GM19455 (cell line): ENCODE data around the gene DIP2C.
"Not testable (repeated sequence)": the region's sequence is repeated elsewhere in the genome, so short reads cannot be mapped to it uniquely, and the experiment has no call there.

Experiments used
- ATAC-seq: cut with Tn5 transposase; IDR thresholded peaks from one replicate; pipeline ENCODE4 v1.9.1; 2021; ENCODE audit not compliant: unreplicated experiment

Gene DIP2C

DNA sequence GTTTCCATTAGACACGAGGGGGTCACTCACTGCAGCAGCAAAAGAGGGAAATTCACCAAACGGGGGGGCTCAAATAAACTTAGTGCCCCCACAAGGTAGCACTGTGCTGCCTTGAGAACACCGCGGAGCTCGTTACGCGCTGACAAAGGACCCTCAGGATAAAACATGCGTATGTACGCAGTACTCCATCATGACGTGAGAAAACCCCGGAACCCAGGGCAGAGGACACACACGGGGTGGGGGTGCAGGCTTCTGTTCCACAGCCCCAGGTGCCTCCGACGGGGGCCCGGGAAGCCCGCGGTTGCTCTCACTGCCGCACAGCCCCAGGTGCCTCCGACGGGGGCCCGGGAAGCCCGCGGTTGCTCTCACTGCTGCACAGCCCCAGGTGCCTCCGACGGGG lies 321.8 kb downstream of the DIP2C start:
- no peak for ATAC-seq

DNA sequence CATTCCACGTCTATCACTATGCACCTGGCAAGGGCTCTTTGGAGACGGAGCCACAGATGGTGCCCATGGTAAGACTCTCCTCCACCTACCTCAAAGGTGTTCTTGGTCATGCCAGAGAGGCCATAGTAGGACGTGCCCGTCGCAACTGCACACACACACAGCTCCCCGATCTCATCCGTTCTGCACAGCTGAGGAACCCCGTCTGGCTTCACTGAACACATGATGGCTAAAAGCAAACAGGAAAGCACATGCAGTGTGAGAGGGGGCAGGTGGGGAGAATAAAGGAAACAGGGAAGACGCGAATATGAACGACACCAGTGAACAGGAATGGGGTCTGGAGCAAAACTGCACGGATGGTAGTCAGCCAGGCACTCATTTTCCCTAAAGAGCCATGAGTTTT lies 323.3 kb downstream of the DIP2C start:
- ATAC-seq, result no peak

DNA sequence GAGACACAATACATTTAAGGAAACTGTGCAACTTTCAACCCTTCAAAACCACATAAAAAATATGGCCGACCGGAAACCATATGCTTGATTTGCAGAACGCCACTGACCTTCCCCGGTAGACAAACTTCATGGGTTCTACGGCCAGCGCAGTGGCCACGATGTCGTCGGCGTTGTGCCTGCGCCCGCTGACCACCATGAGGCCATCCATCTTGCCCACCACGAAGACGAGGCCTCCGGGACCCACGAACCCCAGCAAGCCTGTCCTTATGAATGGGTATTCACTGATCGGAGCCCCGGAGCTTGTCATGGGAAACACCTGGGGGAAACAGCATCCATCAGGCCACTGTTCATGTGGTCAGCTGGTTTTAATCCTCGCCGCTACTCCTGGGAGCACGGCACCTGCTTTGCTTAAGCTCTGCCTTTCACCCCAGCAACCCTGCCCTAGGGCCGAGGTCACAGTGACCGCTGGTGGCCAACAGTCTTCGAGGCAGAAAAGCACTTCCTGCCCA lies 325.1 kb downstream of the DIP2C start:
- no peak for ATAC-seq

DNA sequence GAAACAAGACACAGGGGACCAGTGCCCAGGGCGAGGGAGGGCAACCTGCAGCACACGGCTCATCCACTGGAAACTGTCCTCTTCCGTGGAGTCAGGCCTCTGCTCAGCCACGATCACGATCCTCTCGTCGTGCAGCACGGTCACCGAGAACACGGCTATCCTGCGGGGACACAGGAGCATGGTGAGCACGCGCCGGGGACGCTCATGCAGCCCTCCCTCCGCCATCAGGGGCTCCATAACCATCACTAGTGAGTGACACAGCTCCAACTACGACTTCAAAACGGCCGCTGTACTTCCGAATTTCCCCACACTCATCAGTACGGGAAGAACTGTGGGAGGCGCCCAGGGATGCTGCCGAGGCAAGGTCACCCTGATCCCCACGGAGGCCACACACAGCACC lies 326.3 kb downstream of the DIP2C start:
- ATAC-seq, result no peak

DNA sequence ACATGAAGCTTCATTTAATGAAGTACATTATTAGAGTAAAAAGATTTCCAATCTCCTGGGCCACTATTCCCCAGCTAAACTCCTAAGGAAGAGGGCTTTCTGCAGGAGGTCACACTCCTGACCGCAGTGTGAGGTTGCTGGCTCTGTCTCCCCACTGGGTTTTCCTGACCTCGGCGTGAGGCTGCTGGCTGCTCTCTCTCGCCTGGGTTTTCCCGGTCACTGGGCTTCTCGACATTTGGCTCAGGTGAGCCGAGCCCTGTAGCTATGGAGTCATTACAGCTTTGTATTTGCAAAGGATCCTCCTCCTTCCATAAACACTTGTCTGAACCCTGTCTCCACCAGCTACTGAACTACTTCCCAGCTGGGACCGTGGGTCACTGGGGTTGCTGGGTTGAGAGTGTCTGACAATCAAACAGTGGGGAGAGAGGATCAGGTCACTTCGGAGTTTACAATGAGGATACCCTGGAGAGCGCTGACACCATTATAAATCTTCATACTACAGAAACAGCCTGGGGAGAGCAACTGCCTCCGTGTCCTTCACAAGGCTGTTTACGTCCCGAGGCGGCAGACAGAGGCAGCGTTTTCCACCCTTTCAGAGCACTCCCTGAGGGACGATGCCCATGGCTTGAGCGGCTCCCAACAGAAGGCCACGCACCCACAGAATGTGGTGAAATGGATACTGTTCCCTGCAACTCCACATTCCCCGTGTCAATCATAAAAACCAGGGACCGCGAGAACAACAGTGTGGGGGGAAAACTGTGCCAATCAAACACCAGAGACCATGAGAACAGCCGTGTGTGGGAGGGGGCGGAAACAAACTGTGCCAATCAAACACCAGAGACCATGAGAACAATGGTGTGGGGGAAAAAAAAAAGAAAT lies 328.0 kb downstream of the DIP2C start:
- no peak for ATAC-seq

DNA sequence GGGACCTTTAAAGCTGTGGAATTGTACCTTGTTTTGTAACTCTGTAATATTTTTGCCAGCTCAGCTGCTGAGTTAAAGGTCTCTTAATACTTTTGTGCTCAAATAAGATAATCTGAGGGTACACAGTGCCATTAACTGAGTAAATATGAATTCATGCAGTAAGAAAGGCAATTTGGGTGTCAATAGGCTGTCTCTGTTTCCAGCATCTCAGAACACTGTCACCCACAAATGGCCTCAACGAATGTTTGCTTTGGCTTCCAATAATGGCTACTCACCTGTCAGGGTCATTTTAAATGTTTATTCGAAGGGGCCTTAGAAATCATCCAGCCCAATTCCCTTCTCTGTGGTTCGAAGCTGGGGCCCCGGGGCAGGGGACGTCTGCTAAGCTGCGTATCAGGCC lies 328.8 kb downstream of the DIP2C start:
- no peak for ATAC-seq

DNA sequence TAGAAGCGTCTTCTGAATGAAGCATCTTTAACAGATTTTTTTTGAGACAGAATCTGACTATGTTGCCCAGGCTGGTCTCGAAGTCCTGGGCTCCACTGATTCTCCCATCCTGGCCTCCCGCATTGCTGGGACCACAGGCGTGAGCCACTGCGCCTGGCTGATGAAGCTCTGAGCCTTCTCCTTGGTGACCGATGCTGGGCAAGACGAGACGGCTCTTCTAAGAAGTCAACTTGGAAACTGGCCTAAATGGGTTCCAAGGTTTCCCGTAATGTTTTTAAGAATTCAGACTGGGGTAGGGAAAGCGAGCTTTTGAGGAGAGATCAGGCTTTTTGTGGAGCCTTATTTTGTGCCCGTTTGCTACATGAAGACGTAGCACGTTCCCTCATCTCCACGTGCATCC lies 329.7 kb downstream of the DIP2C start:
- ATAC-seq, result no peak

DNA sequence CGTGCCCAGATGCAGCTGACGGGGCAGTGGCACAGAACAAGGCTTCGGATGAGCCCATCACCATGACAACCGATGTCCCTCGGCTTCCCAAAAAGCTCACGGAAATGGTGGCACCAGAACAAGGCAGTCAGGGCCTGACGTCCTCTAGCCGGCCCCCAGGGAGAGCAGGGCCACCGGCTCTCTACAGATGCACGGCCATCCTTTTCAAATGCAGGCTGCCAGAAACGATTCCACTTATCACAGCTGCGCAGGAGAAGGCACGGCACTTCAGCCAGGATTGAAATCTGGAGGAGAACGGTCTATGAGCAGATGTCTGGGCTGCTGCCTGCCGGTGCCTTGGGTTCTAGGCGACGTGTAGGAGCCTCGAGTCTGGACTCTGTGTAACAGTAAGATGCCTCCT lies 330.4 kb downstream of the DIP2C start:
- ATAC-seq, result no peak

DNA sequence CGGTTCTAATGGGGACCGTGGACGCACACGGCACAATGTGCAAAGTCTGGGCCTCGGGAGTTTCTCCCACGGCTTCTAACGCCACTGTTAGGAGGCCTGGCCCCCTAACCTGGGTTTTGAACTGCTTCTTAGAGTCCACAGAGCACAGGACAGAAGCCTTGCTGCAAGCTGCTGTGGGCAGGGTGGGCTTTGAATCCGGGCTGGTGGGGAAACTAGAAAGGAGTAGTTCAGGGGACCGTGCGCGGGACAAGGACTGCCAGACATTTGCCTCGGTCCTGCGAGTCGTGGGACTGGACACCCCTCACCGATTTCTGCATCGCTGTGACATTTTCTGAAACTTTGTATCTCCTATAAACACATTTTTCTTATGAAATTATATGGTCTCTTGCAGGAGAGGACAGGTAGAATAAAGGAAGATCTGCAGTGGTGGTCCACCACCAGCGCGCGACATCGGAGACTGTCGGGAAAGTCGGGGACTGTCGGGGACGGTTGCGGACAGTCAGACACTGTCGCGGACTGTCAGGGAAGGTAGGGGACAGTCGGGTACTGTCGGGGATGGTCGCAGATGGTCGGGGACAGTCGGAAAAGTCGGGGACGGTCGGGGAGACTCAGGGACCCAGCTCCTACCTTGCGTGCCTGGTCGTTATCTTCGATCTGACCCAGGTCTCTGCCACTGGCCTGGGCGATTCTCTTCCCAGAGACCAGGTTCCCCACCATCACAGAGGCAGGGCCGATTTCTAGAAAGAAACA lies 332.1 kb downstream of the DIP2C start:
- no peak for ATAC-seq

DNA sequence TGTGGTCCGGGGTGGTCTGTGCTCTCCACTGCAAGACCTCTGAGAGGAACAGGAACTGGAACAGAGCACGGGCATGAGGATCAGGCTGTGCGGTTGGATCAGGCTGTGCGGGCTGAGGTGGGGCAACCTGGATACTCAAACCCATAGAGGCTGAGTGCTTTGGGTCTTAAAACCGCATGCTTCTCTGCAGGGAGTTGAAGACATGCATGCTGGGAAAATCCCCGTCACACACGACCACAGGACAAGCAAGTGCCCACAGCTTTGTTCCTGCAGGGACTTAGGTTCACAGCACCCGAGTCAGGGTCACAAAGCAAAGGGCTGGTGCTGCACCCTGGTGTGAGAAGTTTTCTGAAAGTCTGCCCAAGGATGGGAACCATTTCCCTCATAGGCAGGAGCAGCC lies 333.0 kb downstream of the DIP2C start:
- no peak for ATAC-seq

DNA sequence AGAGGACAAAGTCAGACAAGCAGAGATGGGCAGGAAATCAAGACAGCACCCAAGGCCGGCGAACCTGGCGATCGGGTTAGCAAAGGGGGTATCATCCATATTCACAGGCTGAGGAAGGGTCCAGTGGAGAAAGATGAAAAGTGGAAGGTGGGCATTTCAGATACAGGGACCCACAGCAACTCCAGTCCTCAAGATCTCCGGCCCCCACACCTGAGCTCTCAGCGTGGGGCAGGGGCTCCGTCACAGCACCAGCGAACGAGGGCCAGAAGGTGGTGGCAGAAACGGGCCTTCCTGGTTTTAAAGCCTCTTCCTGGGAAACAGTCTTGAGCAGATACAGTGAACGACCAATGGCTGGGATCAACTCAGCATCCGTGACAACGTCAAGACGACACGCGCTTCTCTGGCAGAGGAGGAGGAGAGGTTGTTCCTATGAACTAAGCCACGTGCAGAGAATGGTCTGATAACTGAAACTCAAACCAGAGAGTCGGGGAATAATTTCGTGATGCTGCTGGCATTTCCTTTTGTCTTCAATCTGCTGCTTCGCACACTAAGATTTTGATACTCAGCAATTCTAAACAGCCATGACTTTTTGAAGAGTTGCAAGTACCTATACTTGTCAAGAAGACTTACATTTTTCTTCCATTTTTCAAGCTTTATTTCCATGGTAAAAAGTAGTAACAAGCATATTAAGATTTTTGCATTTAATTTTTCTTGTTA lies 334.4 kb downstream of the DIP2C start:
- no peak for ATAC-seq

DNA sequence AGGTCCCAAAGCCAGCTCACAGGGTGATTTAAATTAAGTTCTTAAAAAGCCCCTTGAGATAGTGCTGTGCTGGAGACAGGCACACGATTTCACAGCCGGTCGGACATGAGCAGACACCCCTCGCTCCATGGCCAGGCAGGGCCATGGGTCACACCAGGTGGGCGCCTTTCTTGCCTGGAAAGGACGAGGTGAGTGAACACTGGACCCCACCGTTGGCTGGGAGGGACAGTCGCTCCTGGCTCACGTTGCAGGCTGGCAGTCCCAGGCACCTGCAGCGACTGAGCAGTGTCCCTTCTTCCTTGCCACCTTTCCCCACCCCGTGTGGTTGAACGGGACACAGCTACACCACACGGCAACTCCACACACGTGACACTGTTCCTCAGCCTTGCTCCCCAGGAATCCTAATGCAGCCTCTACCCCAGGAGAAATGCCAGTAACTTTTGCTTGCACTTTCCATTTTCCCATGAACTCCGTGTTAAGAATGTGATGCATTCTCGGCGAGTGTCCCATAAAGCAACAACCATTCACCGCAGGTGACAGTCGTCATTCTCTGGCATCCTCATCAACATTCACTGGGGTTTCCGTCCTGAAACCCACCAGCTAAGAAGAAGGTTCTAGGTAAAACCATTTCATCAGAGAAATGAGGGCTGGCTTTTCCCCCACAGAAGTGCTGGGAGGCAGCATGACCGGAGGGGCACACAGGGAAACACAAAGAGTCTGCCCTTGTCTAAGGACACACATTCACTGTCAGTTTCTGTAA lies 336.8 kb downstream of the DIP2C start:
- no peak for ATAC-seq

DNA sequence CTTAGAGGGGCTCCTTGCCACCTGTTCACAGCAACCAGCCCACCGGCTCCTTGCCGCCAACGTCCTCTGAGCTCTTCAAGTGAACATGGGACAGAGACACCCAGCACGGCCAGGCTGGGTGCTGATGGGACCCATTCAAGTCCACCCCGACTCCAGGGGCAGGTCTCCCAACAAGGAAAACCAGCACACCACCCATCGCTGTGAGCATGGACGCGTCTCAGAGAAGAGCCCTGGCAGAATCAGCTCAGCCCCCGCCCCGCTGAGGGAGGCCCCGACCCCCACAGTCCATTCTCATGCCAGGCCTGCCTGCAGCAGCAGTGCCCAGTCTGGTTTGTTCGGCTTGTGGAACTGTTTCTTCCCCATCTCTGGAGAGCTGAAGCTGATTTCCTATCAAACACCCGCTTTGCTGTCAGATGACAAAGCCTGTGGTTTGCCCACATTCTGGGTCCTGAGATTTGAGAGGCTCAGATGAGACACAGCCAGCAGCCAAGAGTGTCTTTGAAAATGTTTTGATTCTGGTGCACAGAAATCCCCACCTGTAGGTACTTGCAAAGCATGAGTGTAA lies 337.6 kb downstream of the DIP2C start:
- no peak for ATAC-seq

DNA sequence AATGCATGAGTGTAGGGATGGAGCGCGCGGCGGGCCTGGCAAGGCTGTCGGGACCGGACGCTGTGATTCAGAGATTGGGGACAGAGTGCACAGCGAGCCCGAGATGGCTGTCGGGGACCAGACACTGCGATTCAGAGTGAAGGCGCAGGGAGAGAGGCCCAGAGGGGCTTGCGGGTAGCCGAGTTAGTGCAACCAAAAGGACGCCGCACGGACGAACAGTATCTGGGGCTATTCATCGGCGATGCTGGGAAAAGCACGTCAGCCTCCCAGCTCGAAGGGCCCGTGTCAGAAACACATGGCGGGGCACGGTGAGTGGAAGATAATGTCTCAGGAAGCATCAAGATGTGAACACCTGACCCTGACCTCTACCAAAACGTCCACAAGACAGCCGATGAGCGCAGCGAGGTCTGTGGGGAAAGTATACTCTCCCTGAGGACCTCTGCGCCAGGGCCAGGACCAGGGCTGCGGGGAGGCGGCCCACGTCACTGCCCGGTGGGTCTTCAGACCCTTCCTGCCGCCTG lies 338.4 kb downstream of the DIP2C start:
- ATAC-seq, result no peak

DNA sequence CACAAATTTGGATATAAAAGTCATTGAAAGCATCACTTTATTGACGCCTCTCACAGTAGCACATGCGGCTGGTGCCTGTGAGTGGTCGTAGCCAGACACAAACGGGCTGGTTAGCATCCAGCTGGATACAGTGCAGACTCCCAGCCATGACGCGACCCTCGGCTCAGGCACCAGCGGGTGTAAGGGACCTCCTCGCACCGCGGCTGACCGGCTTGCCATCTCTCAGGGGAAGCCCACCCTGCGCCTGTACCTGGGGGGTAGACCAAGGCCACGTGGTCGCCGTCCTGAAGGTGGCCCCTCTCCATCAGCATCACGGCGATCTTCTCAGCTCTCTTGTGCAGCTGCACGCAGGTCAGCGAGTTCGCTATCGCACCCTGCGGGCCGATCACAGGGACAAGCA lies 340.4 kb downstream of the DIP2C start:
- ATAC-seq, result no peak

DNA sequence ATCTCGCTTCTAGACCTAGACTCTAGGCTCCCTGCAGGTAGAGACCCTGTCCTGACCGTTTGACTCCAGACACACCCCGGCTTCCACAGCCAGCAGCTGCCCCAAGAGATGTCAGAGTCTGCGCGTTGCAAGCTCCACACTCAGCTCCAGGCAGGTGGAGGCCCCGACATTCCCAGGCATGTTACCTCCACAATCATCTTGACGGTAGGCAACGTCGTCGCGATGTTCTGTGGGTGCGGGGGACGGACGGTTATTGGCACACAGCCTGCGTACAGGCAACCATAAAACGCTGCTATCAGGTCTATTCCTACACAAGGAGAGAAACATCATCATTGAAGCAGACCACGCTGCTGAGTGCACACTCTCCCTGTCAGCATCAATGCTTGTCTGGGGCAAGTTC lies 341.0 kb downstream of the DIP2C start:
- ATAC-seq, result no peak

DNA sequence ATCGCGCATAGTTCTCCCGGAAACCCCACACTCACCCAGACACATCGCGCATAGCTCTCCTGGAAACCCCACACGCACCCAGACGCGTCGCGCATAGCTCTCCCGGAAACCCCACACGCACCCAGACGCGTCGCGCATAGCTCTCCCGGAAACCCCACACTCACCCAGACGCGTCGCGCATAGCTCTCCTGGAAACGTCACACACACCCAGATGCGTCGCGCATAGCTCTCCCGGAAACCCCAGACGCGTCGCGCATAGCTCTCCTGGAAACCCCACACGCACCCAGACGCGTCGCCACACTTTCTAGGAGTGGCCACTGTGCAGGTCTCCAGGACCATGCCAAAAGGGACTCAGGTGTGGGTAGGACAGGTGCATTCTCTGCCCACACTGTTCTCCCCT lies 341.7 kb downstream of the DIP2C start:
- ATAC-seq, result not testable (repeated sequence)

DNA sequence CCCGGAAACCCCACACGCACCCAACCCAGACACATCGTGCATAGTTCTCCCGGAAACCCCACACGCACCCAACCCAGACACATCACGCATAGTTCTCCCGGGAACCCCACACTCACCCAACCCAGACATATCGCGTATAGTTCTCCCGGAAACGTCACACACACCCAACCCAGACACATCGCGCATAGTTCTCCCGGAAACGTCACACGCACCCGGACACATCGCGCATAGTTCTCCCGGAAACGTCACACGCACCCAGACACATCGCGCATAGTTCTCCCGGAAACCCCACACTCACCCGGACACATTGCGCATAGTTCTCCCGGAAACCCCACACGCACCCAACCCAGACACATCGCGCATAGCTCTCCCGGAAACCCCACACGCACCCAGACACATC lies 342.3 kb downstream of the DIP2C start:
- ATAC-seq, result not testable (repeated sequence)

DNA sequence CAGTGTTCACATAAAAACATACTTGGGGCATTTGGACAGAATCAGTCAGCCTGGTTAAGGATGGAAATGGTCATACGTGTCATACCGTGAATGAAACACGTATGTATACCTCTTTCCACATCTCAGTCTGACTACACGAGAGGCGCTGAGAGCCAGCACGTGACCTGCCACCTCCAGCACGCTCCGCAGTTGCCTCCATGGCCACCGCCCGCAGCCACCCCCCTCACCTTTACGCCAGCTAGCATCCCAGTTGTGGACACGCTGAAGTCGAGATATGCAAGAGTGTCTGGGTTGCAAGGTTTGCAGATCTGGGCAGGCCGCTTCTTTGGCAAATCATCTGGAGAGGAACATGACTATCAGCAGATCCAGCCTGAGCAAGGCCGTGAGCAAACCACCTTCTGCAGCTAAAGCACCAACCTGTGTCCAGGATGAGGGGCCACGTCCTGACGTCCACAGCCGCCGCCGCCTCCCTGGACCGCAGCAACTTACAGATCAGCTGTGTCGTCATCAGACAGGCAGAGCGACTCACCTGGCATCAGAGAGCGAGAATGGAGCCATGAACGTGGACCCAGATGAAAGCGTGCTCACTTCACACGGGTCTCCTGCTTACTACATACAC lies 344.8 kb downstream of the DIP2C start:
- ATAC-seq, result no peak
